Measurements from ENCODE around the gene ACTL7B.

DNA sequence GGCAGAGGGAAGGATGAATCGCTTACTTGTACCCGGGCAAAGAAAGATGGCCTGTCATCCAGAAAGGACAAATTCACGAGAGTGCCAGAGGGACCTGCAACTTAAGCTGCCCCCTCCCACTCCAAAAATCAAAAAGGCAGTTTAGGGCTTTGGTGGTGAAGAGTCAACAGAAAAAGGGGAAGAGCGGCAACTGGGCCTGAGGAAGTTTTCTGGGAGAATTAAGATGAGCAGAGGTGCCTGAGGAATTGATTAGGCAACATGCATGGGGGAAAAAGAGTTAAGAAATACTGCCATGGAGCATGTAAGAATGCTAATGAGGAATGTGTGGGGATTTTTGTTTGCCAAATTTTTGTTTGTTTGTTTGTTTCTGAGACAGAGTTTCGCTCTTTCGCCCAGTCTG, 1.8 kb upstream of the ACTL7B start:
- TF ChIP-seq POLR2AphosphoS5 (IDR thresholded peaks at IDR 0.05) (no peak), POLR2A (IDR thresholded peaks at IDR 0.05) (no peak)

Measured in breast epithelium (tissue), 3 donors.